Activated T-cell treated with anti-CD3 and anti-CD28 coated beads, Interleukin-2, amount 50 U/mL, for 48 hours (primary cell): ENCODE results near the gene SCAMP3.
"Not testable (repeated sequence)": the region's sequence is repeated elsewhere in the genome, so short reads cannot be mapped to it uniquely, and the experiment has no call there.

Experiments
- DNase-seq, 2 experiments: peaks; one replicate each; pipeline ENCODE4 v3.0.0-alpha.2; 2020

Gene SCAMP3

GRCh38 chr1:155254228-155254713, 7.9 kb downstream of the SCAMP3 start:
- DNase-seq = no peak

- no peak for DNase-seq
Measured at GRCh38 chr1:155253797-155254196, 8.4 kb downstream of the SCAMP3 start.

GRCh38 chr1:155253208-155253607, 9.0 kb downstream of the SCAMP3 start:
- DNase-seq = no peak

GRCh38 chr1:155251566-155251965, 10.6 kb downstream of the SCAMP3 start:
- no peak for DNase-seq

GRCh38 chr1:155250633-155251449, 11.3 kb downstream of the SCAMP3 start:
- peak; percentile 97 for DNase-seq

- DNase-seq = peak in 1 of 2 experiments; percentile 35
Measured at GRCh38 chr1:155250246-155250632, 11.9 kb downstream of the SCAMP3 start.

- no peak for DNase-seq
Measured at GRCh38 chr1:155247667-155248553, 14.2 kb downstream of the SCAMP3 start.

GRCh38 chr1:155246796-155247195, 15.4 kb downstream of the SCAMP3 start:
- DNase-seq = not testable (repeated sequence)

- no peak for DNase-seq
Measured at GRCh38 chr1:155245163-155245524, 17.0 kb downstream of the SCAMP3 start.

- peak; percentile 97 to 98 for DNase-seq
Measured at GRCh38 chr1:155244368-155245162, 17.6 kb downstream of the SCAMP3 start.

GRCh38 chr1:155242805-155243358, 19.3 kb downstream of the SCAMP3 start:
- DNase-seq = no peak

- no peak for DNase-seq
Measured at GRCh38 chr1:155241841-155242264, 20.3 kb downstream of the SCAMP3 start.

- peak in 1 of 2 experiments; percentile 70 for DNase-seq
Measured at GRCh38 chr1:155241069-155241679, 21.0 kb downstream of the SCAMP3 start.

- no peak for DNase-seq
Measured at GRCh38 chr1:155236451-155236850, 25.7 kb downstream of the SCAMP3 start.

GRCh38 chr1:155235375-155235774, 26.8 kb downstream of the SCAMP3 start:
- not testable (repeated sequence) for DNase-seq

- DNase-seq = not testable (repeated sequence)
Measured at GRCh38 chr1:155233502-155233901, 28.7 kb downstream of the SCAMP3 start.

- DNase-seq = not testable (repeated sequence)
Measured at GRCh38 chr1:155232001-155232978, 29.9 kb downstream of the SCAMP3 start.

- DNase-seq = not testable (repeated sequence)
Measured at GRCh38 chr1:155231302-155231701, 30.9 kb downstream of the SCAMP3 start.

GRCh38 chr1:155228096-155228427, 34.1 kb downstream of the SCAMP3 start:
- DNase-seq = no peak

- peak; percentile 100 for DNase-seq
Measured at GRCh38 chr1:155227261-155228095, 34.7 kb downstream of the SCAMP3 start.
